Measurements from ENCODE around the gene OR8G5. TPM values are rescaled to one million over a fixed set of nuclear protein-coding genes. Genes with fewer than 3 reads are reported as not detected.

The OR8G5 gene
- total RNA-seq, 1 experiment from 2014 or later, result not detected

DNA sequence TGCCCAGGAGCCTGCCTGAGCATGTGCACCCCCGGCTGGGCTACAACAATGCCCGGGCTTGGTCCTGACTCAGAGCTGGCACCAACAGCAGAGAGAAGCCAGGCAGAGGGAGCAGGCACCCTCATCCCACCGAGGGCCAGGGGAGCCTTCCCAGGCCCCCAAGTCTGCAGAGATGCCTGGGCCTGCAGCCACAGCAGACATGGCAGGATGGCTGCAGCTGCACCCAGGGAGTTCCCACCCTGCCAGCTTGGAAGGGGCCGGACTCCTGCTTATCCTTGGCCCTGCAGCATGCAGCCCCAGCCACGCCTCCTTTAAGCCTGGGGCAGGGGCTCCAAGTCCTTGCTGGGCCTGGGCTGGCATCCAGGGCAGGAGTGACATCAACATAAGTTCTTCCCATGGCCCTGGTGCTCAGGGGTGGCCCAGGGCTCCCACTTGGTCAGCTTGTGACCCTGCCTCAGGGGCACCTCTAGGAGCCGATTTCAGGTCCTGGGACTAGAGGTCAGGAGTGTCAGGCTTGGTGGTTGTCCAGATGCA, 46.3 kb upstream of the OR8G5 start:
- POLR2A ChIA-PET, result no interaction called here
- no peaks in the 10 kb centered on the region for H3K36me3 Mint-ChIP-seq
- H3K27ac Mint-ChIP-seq, result no peak overlapping the region
- TF ChIP-seq FOXP1 (CRISPR knock-in tag; IDR thresholded peaks at IDR 0.05; ENCODE audit: borderline replicate concordance), result no peak
- no peak for TF ChIP-seq IRF1 (CRISPR knock-in tag; IDR thresholded peaks at IDR 0.05)
- no peak for TF ChIP-seq E2F5 (CRISPR knock-in tag; IDR thresholded peaks at IDR 0.05)
- no peak for TF ChIP-seq RELA (CRISPR knock-in tag; IDR thresholded peaks at IDR 0.05; ENCODE audit: borderline replicate concordance)
- TF ChIP-seq CREM (CRISPR knock-in tag; IDR thresholded peaks at IDR 0.05), result no peak
- TF ChIP-seq ZSCAN18 (CRISPR knock-in tag; IDR thresholded peaks at IDR 0.05), result no peak
- TF ChIP-seq CBFB (CRISPR knock-in tag; IDR thresholded peaks at IDR 0.05; ENCODE audit: low read depth), result no peak
- no peak for TF ChIP-seq ETV6 (CRISPR knock-in tag; IDR thresholded peaks at IDR 0.05)
- TF ChIP-seq NFATC4 (CRISPR knock-in tag; IDR thresholded peaks at IDR 0.05), result no peak
- TF ChIP-seq FOXK1 (CRISPR knock-in tag; IDR thresholded peaks at IDR 0.05), result no peak
- no peak for TF ChIP-seq CTCF (IDR thresholded peaks at IDR 0.05)
- no peak for TF ChIP-seq FOXP4 (CRISPR knock-in tag; IDR thresholded peaks at IDR 0.05)
- TF ChIP-seq ZNF423 (CRISPR knock-in tag; IDR thresholded peaks at IDR 0.05), result no peak
- TF ChIP-seq, protein P1, sequence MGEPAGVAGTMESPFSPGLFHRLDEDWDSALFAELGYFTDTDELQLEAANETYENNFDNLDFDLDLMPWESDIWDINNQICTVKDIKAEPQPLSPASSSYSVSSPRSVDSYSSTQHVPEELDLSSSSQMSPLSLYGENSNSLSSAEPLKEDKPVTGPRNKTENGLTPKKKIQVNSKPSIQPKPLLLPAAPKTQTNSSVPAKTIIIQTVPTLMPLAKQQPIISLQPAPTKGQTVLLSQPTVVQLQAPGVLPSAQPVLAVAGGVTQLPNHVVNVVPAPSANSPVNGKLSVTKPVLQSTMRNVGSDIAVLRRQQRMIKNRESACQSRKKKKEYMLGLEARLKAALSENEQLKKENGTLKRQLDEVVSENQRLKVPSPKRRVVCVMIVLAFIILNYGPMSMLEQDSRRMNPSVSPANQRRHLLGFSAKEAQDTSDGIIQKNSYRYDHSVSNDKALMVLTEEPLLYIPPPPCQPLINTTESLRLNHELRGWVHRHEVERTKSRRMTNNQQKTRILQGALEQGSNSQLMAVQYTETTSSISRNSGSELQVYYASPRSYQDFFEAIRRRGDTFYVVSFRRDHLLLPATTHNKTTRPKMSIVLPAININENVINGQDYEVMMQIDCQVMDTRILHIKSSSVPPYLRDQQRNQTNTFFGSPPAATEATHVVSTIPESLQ (CRISPR knock-in tag; IDR thresholded peaks at IDR 0.05), result no peak
- TF ChIP-seq, protein P2, sequence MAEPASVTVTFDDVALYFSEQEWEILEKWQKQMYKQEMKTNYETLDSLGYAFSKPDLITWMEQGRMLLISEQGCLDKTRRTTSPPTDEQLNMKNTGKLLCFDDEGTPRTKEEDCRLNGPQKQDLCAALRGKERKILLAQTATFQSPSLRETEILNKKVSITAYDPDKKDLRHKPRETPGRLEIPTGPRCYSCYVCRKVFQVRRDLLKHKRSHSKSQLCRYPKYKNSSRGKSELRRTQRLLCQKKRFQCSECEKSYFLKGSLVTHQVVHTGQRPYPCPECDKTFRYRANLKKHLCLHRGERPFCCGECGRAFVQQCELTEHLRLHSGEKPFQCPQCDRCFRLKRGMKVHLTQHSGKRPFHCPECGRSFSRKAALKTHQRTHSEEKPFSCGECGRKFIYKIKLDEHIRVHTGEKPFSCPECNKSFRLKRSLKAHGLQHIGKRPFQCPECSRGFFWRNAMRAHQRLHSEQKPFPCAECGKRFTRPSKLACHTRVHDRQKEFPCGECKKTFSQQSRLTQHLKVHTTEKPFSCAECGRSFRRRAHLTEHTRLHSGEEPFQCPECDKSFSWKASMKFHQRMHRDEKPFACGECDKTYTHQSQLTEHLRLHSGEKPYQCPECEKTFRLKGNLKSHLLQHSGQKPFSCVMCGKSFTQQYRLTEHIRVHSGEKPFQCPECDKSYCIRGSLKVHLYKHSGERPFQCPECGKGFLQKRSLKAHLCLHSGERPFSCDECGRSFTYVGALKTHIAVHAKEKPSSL (CRISPR knock-in tag; conservative IDR thresholded peaks at IDR 0.05), result no peak
- no peak overlapping the region for H3K4me3 Mint-ChIP-seq
- DNase-seq (ENCODE audit: low spot score) (no peak), ATAC-seq (no peak)
- H3K27me3 Mint-ChIP-seq (ENCODE audit: low read depth), result no peaks in the 10 kb centered on the region
- H3K4me1 Mint-ChIP-seq, result no peaks in the 10 kb centered on the region
- CTCF ChIA-PET, result interaction anchor here (0.6 to 1.1 kb wide), 3 partner anchors 16 to 327 kb away, joined by 3 read pairs; no protein-coding TSS in a partner anchor
- H3K9me3 Mint-ChIP-seq, result no peaks in the 10 kb centered on the region

Measured in WTC11 (cell line).